HL-60/S4 treated with phorbol 12-myristate 13-acetate at 8.2 ng/mL for 4 days and 3 days (cell line): ENCODE data around the gene CABCOCO1.

Experiments used
- in situ Hi-C: fragments of 300-500 bp; cut with MboI; formaldehyde crosslinking; loops from 2 replicates; pipeline ENCODE4 v1.15.0; 2022; ENCODE audit warnings: low sequenced_read_pairs

CABCOCO1 gene

DNA sequence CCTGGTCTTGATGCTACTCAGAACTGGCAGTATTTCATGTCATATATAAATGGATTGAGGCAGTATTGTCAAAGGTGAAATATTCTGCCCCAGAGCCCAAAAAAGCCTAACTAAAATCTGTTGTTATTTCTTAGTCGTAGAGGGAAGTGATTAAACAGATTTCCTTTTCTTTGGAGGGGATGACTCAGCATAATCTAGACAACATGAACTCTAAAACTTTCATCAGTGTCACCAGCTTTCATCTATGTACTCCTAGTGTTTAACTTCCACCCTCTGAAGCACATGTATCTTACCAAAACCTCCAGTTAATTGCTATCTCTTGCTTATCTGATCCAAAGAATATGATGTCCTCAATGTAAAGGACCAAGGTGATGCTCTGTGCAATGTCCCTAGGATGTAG, 141.7 kb downstream of the CABCOCO1 start:
- in situ Hi-C loops: no loop called here

GRCh38 chr10:61805091-61805490, 142.4 kb downstream of the CABCOCO1 start:
- in situ Hi-C loops: no loop called here

DNA sequence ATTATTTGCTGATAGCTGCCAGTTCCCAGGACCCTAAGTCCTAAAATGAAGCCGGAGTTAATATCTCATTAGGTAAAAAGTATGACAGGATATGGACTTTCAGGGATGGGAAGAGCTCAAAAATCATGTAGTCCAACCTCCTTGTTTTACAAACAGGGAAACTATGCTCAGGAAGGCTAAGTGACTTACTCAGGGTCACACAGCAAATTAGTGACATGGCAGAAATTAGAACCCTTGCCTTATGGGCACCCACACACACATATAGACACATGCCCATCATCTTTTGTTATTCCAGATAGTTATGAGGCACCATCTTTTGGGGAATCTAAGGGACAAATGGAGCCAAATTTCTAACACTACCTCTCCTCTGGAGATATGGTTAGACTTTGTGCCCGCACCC, 147.5 kb downstream of the CABCOCO1 start:
- in situ Hi-C loops: no loop called here

- in situ Hi-C loops: no loop called here
Measured at GRCh38 chr10:61812052-61812721, 149.5 kb downstream of the CABCOCO1 start.

DNA sequence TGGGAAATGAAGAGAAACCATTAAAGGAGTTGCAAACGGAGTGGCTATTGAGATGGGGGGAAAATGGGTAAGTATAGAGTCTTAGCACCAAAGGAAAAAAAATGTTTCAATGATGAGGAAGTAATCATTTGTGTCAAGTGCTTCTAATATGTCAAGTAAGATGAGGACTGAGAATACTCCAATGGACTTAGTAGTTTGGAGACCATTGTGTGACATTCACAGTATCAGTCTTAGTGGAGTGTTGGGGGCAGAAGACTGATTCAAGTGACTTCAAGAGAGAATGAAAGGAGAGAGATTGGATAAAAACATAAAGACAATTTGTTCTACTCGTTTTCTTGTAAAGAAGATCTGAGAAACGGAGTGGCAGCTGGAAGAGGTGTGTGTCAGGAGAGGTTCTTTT, 150.2 kb downstream of the CABCOCO1 start:
- in situ Hi-C loops: no loop called here

- in situ Hi-C loops: no loop called here
Measured at GRCh38 chr10:61814160-61814559, 151.4 kb downstream of the CABCOCO1 start.

- in situ Hi-C loops: no loop called here
Measured at GRCh38 chr10:61815496-61815895, 152.8 kb downstream of the CABCOCO1 start.
